HepG2 (cell line): ENCODE data around the gene GPS1. TPM values are rescaled to one million over a fixed set of nuclear protein-coding genes. Genes with fewer than 3 reads are reported as not detected.

Experiments used
- ATF4 ChIP-seq, 2 experiments: fragments of 450-650 bp in 1 of 2; sonication (generic) in 1 of 2; formaldehyde crosslinking; IDR thresholded peaks; 2 replicates each; pipeline versions ENCODE4 v1.5.0 to v1.8.0; 2020 to 2022; ENCODE audit warnings: mild to moderate bottlenecking in 1 of 2, missing genetic modification reagents in 1 of 2
- CBX1 ChIP-seq: IDR thresholded peaks from one replicate; pipeline ENCODE4 v1.6.1; 2016; ENCODE audit warnings: antibody characterized with exemption, low read depth
- CCDC6 ChIP-seq: sonication (generic); formaldehyde crosslinking; IDR thresholded peaks from 2 replicates; pipeline ENCODE4 v1.8.1; 2022; ENCODE audit warnings: mild to moderate bottlenecking, missing genetic modification reagents, moderate library complexity
- CENPX ChIP-seq: sonication (generic); formaldehyde crosslinking; IDR thresholded peaks from 2 replicates; pipeline ENCODE4 v1.9.0; 2021; ENCODE audit warnings: mild to moderate bottlenecking, missing genetic modification reagents, moderate library complexity
- E2F1 ChIP-seq: sonication (generic); formaldehyde crosslinking; IDR thresholded peaks from 2 replicates; pipeline ENCODE4 v1.5.0; 2020; ENCODE audit warnings: missing genetic modification reagents
- ERF ChIP-seq: IDR thresholded peaks from 2 replicates; pipeline ENCODE4 v1.6.1; 2018; ENCODE audit warnings: missing biosample characterization, missing genetic modification reagents
- FOXK2 ChIP-seq: fragments of 450-650 bp; IDR thresholded peaks from 2 replicates; pipeline ENCODE4 v1.6.1; 2016
- IRF2 ChIP-seq: IDR thresholded peaks from 2 replicates; pipeline ENCODE4 v1.6.1; 2018; ENCODE audit warnings: missing genetic modification reagents, missing compliant biosample characterization
- JUNB ChIP-seq: sonication (generic); formaldehyde crosslinking; IDR thresholded peaks from 2 replicates; pipeline ENCODE4 v1.8.0; 2022; ENCODE audit warnings: missing genetic modification reagents, mild to moderate bottlenecking, borderline replicate concordance
- MAF1 ChIP-seq: sonication (generic); formaldehyde crosslinking; IDR thresholded peaks from 2 replicates; pipeline ENCODE4 v1.5.0; 2020; ENCODE audit warnings: missing genetic modification reagents, borderline replicate concordance
- MAX ChIP-seq: IDR thresholded peaks from 2 replicates; pipeline ENCODE4 v1.6.1; 2012; ENCODE audit warnings: inconsistent platforms
- MTF2 ChIP-seq: sonication (generic); formaldehyde crosslinking; IDR thresholded peaks from 2 replicates; pipeline ENCODE4 v1.5.0; 2020; ENCODE audit warnings: missing genetic modification reagents, borderline replicate concordance
- NFE2L1 ChIP-seq: sonication (generic); formaldehyde crosslinking; IDR thresholded peaks from 2 replicates; pipeline ENCODE4 v1.4.0; 2020; ENCODE audit warnings: missing genetic modification reagents, mild to moderate bottlenecking, borderline replicate concordance
- PREB ChIP-seq: sonication (generic); formaldehyde crosslinking; IDR thresholded peaks from 2 replicates; pipeline ENCODE4 v1.4.0; 2020; ENCODE audit warnings: missing genetic modification reagents
- SNAI1 ChIP-seq: sonication (generic); formaldehyde crosslinking; IDR thresholded peaks from 2 replicates; pipeline ENCODE4 v1.5.0; 2020; ENCODE audit warnings: mild to moderate bottlenecking, missing genetic modification reagents, borderline replicate concordance
- ZBTB25 ChIP-seq: IDR thresholded peaks from 2 replicates; pipeline ENCODE4 v1.6.1; 2018; ENCODE audit warnings: missing genetic modification reagents
- ZBTB39 ChIP-seq: sonication (generic); formaldehyde crosslinking; IDR thresholded peaks from 2 replicates; pipeline ENCODE4 v1.5.0; 2020; ENCODE audit warnings: missing genetic modification reagents
- ZNF446 ChIP-seq: sonication (generic); formaldehyde crosslinking; IDR thresholded peaks from 2 replicates; pipeline ENCODE4 v1.5.0; 2020; ENCODE audit warnings: mild to moderate bottlenecking, missing genetic modification reagents
- ZNF775 ChIP-seq: sonication (generic); formaldehyde crosslinking; IDR thresholded peaks from 2 replicates; pipeline ENCODE4 v1.4.0; 2020; ENCODE audit warnings: missing genetic modification reagents, mild to moderate bottlenecking, moderate library complexity, borderline replicate concordance
- ZXDC ChIP-seq: sonication (generic); formaldehyde crosslinking; IDR thresholded peaks from 2 replicates; pipeline ENCODE4 v1.5.0; 2020; ENCODE audit warnings: mild to moderate bottlenecking, missing genetic modification reagents
- polyA plus RNA-seq, 8 experiments: library from polyadenylated mRNA; depleted of rRNA in 3 of 8; stranded (reverse) in 7 of 8; unstranded in 1 of 8; fragments of >200 nt; fragmentation: Illumina TruSeq in 4 of 8; extraction: Trizol in 4 of 8; gene quantifications; 2 replicates each; pipeline versions ENCODE4 v1.2.1 to v1.2.3, GENCODE V29; 2011 to 2016; ENCODE audit warnings: low read depth in 4 of 8, missing spikeins in 1 of 8, mixed read lengths in 1 of 8; ENCODE audit not compliant: insufficient read depth in 1 of 8
- total RNA-seq, 5 experiments: library from RNA; depleted of rRNA; stranded (reverse); fragments of >200 nt; fragmentation: Illumina TruSeq; extraction: Trizol; gene quantifications; 2 replicates each; pipeline ENCODE4 v1.2.3, GENCODE V29; 2016; ENCODE audit warnings: low read depth in 1 of 5

Gene GPS1
- total and polyA plus RNA-seq, 2 of the 13 experiments (the other 11 are each of a cell fraction or from before 2014, with no cell fraction given) = 124 to 128 TPM

- no peak for TF ChIP-seq ATF4 (CRISPR knock-in tag; IDR thresholded peaks at IDR 0.05)
- no peak for TF ChIP-seq ZNF775 (CRISPR knock-in tag)
- TF ChIP-seq JUNB (CRISPR knock-in tag) = no peak
- no peak for TF ChIP-seq FOXK2
- no peak for TF ChIP-seq SNAI1
- TF ChIP-seq ERF = 0 out of 2 replicates have a peak, but pooled peaks have one; percentile 5
- no peak; the same call in 1 of the 2 replicates for TF ChIP-seq ZNF446
- TF ChIP-seq NFE2L1 (CRISPR knock-in tag) = 0 out of 2 replicates have a peak, but pooled peaks have one; percentile 1
- TF ChIP-seq CCDC6 (CRISPR knock-in tag) = 0 out of 2 replicates have a peak, but pooled peaks have one; percentile 9
- no peak for TF ChIP-seq ZXDC (CRISPR knock-in tag)
- TF ChIP-seq IRF2 (CRISPR knock-in tag) = no peak
- TF ChIP-seq MAF1 (CRISPR knock-in tag) = peak; percentile 17; the same call in 1 of the 2 replicates
- TF ChIP-seq PREB (CRISPR knock-in tag) = 0 out of 2 replicates have a peak, but pooled peaks have one; percentile 8
- no peak for TF ChIP-seq MTF2
- TF ChIP-seq E2F1 (CRISPR knock-in tag) = no peak
- no peak for TF ChIP-seq MAX
- TF ChIP-seq CBX1 = no peak
- TF ChIP-seq ZBTB25 (CRISPR knock-in tag) = no peak
- TF ChIP-seq ZBTB39 (CRISPR knock-in tag) = no peak
- no peak for TF ChIP-seq CENPX (CRISPR knock-in tag)
Measured at GRCh38 chr17:82065193-82065637, 13.5 kb downstream of the GPS1 start (continued).
